Stimulated activated CD8-positive, alpha-beta memory T cell treated with anti-CD3 and anti-CD28 coated beads, Interleukin-15, amount 100 ng/mL, for 1 hour (primary cell): ENCODE data around the gene BAX.

Experiments
- DNase-seq: peaks from one replicate; pipeline ENCODE4 v3.0.0-alpha.2; 2020; ENCODE audit warnings: low read depth

Gene BAX

GRCh38 chr19:48963371-48964204 lies 8.9 kb downstream of the BAX start:
- DNase-seq, result no peak

GRCh38 chr19:48964205-48965039 lies 9.7 kb downstream of the BAX start:
- DNase-seq, result no peak

GRCh38 chr19:48965040-48965805 lies 10.5 kb downstream of the BAX start, which contains the start of gene FTL:
FTL (plus strand) TSS chr19:48965309; CDS start chr19:48965508, 199 bp downstream.
- DNase-seq, result peak; percentile 65

DNA sequence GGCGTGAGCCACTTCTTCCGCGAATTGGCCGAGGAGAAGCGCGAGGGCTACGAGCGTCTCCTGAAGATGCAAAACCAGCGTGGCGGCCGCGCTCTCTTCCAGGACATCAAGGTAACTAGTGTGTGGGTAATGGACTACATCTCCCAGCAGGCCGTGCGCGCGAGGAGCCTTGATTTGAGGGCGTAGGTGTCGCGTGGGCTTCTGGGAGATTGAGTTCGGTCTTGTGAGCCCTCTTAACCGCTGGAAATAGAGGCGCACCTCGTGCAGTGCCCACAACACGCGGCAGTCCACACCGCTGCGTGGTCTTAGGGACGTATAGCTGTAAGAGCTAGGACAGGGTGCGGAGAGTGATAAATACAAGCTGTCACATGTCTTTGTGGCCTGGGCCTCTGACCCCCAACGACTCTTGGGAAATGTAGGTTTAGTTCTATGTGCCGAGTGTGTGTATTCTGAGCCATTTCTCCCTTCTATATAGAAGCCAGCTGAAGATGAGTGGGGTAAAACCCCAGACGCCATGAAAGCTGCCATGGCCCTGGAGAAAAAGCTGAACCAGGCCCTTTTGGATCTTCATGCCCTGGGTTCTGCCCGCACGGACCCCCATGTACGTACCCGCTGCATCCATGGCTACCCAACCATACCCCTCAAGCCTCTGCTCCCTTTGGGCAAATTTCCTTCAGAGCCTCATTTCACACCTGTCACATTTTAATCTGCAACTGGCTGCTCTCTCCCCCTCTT lies 11.3 kb downstream of the BAX start:
- peak; percentile 82 for DNase-seq

DNA sequence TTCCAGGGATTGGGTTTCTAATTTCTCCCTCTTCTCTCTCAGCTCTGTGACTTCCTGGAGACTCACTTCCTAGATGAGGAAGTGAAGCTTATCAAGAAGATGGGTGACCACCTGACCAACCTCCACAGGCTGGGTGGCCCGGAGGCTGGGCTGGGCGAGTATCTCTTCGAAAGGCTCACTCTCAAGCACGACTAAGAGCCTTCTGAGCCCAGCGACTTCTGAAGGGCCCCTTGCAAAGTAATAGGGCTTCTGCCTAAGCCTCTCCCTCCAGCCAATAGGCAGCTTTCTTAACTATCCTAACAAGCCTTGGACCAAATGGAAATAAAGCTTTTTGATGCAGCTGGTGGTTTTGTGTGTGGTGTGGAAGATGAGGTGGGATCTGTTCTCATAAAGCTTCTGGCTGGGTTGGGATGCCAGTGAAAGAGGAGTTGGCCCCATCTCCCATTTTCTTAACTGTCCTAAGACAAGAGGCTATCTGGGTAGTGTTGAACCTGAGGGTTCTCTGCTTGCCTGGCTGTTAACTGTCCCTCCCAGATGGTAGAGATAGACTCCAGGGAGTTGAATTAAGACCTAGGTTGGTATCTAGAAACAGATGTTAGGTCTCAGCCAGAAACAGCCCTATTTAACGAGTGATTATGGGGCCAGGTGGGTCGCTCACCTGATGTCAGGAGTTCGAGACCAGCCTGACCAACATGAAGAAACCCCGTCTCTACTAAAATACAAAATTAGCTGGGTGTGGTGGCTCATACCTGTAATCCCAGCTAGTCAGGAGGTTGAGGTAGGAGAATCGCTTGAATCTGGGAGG lies 12.1 kb downstream of the BAX start:
- DNase-seq, result no peak

DNA sequence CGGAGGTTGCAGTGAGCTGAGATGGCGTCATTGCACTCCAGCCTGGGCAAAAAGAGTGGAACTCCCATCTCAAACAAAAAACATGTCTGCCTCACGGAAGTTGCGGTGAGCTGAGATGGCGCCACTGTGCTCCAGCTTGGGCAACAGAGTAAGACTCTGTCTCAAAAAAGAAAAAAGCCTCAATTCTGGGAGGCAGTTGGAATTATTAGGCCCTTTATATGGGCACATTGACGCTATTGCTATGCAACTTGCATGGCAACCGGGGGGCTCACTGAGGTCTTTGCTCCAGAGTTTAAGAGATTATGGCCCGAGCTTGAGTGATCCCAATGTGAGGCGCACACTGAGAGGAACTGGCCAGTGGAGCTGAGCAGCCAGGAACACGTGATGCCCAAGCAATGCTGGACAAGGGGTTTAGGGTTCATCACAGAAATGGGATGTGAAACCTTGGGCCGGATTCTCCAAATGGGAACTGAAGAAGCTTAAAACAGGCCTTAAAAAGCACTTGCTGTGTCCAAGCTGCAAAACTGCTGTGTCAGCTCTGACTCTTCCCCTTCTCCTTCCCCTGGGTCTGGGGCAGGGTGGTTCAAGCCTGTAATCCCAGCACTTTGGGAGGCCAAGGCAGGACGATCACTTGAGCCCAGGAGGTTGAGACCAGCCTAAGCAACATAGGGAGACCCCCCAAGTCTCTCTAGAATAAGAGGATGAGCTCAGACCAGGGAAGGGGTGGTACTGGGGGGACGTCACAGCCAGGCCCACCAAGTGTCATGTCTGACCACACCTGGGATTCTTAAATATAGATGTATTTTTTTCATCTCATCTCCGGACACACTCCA lies 12.9 kb downstream of the BAX start:
- DNase-seq, result no peak

DNA sequence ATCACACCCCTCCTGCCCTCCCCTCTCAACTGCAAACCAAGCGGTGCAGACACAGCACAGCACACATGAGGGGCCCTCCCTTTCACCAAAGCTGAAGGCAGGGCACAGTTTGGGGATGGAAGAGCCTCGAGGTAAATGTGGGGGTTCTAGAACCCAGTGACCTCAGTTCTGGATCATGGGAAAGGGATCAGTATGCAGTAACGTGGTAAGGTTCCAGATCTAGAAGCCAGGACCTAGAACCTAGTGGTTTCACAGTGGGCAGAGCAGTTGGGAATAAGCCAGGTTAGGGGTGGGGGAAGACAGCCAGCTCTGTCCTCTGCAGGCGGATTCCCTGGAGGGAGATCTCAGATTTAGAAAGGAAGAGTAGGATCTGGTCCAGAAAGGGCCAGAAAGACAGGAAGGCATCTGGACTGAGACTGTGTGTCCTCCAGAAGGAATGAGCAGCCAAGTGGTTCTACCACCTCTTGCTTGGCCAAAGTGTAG lies 13.5 kb downstream of the BAX start:
- DNase-seq, result no peak

- no peak for DNase-seq
Observed at GRCh38 chr19:48968813-48969218, 14.1 kb downstream of the BAX start.

- DNase-seq, result no peak
Observed at GRCh38 chr19:48969276-48970138, 14.8 kb downstream of the BAX start.

- DNase-seq, result no peak
Observed at GRCh38 chr19:48970139-48970766, 15.6 kb downstream of the BAX start.

DNA sequence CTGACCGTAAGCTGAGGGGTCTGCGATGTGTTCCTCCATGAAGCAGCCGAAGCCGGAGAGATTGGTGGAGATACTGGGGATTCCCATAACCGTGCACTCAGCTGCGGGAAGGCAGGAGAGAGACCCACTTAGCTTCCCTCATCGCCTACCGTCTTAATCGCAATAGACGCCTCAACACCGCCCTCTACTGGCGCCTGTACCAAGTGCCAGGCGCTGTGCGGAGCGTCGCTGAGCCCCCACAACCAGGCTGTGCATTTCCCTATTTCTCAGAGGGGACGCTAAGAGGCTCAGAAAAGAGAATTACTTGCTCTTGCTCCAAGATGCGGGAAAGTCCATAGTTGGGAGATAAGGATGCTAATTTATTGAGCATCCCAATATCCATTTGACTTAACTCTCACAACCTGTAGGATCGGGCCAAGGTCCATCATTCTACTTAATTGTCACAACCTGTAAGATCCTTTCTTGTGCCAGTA lies 16.3 kb downstream of the BAX start:
- DNase-seq, result peak; percentile 80

GRCh38 chr19:48975947-48976847 lies 21.5 kb downstream of the BAX start:
- DNase-seq, result no peak

DNA sequence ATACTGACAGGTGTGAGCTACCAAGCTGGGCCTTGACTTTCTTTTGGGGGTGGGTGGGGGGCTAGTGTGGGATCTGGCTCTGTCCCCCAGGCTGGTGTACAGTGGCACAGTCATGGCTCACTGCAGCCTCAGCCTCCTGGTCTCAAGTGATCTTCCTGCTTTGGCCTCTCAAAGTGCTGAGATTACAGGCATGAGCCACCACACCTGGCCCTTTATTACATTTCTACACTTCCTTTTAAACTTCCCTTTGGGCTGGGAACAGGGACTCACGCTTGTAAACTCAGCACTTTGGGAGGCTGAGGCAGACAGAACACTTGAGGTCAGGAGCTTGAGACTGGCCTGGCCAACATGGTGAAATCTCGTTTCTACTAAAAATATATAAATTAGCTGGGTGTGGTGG lies 22.4 kb downstream of the BAX start:
- DNase-seq, result no peak

GRCh38 chr19:48982280-48982679 lies 27.6 kb downstream of the BAX start:
- no peak for DNase-seq

DNA sequence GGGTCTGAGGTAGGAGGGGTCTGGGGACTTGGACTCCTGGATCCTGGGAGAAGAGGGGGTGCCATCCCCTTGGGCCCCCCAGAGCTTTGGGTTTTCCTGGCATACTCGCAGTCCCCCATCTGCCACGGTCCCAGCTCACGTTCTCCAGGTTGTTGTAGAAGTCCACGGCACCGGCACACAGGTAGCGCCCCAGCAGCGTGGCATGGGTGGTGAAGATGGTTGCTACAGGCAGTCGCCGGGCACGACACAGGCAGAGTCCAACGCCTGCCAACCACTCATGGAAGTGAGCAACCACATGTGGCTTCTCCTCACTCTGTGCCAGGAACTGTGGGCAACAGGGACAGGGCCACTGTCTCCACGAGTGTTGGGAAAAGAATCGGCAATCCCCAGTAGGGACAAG lies 31.0 kb downstream of the BAX start:
- DNase-seq, result no peak

DNA sequence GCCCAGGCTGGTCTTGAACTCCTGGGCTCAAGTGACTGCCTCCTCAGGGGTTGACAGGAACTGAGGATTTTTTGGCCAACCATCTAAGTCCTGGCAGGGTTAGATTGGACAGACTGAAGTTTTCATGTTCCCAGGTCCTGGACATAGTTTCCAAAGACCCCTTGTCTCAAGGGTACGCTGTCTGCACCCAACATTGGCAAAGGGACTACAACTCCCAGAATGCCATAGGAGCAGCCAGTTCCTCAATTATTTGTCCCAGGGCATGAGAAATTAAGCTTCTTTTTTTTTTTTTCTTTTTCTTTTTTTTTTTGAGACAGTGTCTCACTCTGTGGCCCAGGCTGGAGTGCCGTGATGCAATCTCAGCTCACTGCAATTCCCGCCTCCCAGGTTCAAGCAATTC lies 31.5 kb downstream of the BAX start:
- no peak for DNase-seq

DNA sequence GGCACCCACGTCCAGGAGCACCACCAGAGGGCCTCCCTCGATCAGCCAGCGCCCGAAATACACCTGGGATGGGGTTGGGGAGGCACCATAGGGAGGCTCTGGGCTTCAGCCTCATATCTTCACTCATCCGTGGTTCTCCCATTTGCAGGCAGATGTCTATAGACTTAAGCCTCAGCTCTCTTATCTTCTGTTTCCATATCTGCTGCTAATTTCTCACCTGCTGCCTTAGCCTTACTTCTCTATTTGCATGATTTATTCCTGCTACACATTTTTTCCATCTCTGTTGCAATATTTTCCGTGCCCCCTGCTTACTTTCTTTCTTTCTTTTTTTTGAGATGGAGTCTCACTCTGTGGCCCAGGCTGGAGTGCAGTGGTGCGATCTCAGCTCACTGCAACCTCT lies 32.6 kb downstream of the BAX start:
- DNase-seq, result no peak
